GM18858 (cell line): ENCODE data around the gene ARHGEF10L.

ENCODE experiments used
- ATAC-seq: cut with Tn5 transposase; IDR thresholded peaks from one replicate; pipeline ENCODE4 v1.9.1; 2021; ENCODE audit not compliant: unreplicated experiment

ARHGEF10L gene

DNA sequence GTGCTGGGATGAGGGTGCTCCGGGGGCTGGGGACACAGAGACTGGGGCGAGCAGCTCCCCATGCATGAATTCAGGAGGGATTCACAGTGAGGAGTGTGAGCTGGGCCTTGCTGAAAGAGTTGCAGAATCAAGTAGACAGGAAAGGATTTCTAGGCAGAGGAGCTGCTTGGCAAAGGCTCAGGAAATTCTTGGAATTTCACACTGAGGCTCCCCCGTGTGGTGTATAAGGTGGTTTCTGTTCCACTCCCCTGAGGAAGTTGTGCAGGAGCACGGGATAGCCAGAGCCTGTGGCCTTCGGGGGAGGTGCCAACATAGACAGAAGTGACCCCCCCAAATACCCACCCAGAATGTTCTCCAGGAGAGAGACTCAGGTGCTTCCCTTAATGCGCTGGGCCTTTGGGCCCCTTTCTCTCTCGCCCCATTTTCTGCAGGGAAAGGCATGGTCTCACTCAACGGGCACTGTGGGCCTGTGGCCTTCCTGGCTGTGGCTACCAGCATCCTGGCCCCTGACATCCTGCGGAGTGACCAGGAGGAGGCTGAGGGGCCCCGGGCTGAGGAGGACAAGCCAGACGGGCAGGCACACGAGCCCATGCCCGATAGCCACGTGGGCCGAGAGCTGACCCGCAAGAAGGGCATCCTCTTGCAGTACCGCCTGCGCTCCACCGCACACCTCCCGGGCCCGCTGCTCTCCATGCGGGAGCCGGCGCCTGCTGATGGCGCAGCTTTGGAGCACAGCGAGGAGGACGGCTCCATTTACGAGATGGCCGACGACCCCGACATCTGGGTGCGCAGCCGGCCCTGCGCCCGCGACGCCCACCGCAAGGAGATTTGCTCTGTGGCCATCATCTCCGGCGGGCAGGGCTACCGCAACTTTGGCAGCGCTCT lies 157.2 kb downstream of the ARHGEF10L start:
- ATAC-seq: no peak

- ATAC-seq: no peak
Measured at GRCh38 chr1:17697458-17697857, 158.0 kb downstream of the ARHGEF10L start.

DNA sequence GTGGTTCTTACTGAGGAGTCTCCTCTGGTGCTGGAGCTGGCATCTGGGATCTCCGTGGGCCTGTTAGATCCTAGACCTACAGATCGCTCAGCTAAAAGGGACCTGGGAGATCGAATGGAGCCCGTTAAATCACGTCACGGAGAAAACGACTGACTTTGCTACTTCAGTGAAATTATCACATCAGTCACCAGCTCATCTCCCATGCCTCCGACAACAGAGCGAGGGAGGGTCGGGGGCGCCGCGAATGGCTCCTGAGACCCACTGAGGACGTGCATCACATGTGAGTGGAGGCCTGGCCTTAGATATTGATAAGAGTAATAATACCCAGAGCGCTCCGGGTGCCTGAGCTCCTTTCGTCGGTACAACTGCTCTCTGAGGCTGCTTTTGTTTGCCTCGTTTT lies 160.1 kb downstream of the ARHGEF10L start:
- ATAC-seq: no peak

DNA sequence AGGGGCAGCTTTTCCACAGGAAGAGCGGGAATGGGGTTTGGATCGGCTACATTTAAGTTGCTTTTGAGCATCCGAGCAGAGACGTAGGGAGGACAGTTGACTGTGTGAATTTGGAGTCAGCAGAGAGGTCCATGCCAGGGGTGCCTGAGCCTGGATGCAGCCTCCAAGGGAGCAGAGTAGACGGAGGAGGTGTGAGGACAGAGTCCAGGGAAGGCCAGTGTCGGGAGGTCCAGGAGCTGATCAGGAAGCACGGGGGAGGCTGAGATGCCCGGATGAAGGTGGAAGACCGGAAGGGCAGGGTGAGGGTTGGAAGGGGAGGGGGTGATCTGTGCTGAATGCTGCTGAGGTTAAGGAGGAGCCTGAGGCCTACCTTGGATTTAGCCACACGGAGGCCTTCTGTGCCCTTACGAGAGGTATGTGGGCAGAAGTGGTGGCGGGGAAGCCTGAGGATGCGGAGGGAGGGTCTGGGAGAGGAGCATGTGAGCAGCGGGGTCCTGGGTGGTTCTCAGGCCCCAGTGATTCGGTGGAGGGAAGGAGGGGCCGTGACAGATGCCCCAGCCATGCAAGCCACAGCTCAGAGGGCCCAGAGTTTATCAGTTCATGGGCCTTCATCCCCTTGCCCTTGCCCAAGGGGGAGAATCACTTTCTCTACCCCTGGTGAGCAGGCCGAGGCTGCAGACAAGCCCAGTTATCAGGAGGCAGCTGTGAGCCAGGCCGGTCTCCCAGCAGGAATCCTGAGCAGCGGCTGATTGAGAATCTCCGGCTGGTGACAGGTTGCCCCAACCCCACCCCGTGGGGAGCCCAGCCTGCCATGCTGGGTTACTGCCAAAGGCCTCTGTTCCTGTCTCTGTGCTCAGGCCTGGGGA lies 161.7 kb downstream of the ARHGEF10L start:
- ATAC-seq: no peak

- ATAC-seq: no peak
Measured at GRCh38 chr1:17704176-17704575, 164.7 kb downstream of the ARHGEF10L start.

- no peak for ATAC-seq
Measured at GRCh38 chr1:17706445-17706844, 166.9 kb downstream of the ARHGEF10L start.

GRCh38 chr1:17709981-17710380 lies 170.5 kb downstream of the ARHGEF10L start:
- no peak for ATAC-seq

DNA sequence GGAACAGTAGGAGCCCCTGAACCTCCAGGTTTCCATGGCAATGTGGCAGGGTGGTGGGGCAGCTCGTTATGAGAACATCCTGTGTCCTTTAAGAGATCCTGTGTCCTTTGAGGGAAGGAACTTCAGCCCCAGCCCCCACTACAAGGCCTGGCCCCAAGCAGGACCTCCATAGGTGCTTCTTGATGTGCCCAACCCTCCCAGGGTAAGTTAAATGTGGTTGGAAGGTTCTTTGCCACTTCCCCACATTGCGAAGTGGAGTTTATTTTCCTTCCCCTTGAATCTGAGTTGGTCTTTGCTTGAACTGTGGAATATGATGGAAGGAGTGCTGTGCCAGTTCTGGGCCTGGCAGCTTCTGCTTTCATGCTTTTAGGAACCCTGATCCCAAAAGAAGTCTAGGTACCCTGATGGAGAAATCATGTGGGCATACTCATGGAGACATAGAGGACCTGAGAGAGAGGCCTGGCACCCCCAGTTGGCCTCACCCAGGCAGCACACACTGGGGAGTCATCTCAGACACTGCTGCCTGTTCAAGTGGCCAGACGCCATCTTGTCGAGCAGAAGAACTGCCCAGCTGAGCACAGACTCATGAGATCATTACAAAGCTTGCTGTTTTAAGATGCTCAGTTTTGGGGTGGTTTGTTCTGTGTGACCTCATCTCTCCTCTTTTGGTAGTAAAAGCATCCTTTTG lies 171.5 kb downstream of the ARHGEF10L start:
- ATAC-seq: no peak

DNA sequence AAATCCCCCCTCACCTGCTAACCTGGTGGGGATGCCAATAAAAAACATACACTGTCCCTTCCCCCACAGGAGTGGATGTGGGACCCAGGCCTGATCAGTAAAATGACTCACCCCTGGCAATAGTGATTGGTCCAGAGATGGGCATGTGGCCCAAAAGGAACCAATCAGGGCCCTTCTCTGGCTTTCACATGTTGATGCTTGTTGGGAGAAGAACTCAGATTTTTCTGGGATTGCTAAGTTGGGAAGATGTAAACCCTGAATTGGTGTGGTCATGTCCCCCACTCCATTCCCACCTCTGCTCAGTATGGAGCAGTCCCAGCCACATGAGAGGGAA lies 172.0 kb downstream of the ARHGEF10L start:
- ATAC-seq: no peak

- ATAC-seq: no peak
Measured at GRCh38 chr1:17711941-17712340, 172.4 kb downstream of the ARHGEF10L start.

- ATAC-seq: no peak
Measured at GRCh38 chr1:17713993-17714392, 174.5 kb downstream of the ARHGEF10L start.

DNA sequence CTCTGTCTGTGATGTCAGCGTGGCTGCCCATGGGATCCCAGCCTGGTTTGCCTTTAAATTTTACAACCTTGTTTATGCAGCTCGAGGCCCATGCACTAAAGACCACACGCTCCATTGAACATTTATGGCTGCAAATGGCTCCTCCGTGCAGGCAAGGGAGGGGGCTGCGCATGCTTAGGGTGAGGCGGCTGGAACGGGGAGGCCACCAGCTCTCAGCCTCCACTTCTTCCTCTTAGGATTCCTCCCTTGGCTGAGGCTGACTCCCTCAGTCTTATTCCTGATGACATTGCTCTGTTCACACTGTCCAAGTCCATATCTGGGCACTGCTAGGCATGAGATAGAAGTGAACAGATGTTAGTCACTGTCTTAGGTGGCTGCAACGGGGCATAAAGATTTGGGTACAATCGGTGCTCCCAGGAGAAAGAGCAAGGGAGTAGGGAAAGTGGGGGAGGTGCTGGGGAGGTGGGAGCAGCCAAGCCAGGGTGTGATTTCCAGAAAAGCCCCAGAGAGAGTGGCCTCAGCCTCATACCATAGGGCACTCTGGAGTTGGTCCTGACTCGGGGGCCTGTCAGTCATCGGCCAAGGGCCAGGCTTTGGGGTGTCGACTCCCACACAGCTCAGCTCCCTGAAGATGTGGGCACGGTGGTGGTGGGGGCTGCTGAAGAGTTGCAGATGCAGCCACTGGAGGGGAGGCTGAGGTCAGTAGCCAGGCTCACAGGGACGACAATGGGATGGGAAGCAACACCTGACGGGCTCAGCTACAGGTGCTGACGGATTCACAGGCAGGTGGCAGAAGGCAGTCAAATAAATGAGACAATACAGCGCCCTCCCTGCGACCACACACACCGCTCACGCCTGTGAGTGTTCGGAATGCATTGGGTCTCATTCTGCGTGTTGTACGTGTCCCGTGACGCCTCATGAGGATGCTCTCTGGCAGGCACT lies 178.4 kb downstream of the ARHGEF10L start:
- ATAC-seq: no peak

DNA sequence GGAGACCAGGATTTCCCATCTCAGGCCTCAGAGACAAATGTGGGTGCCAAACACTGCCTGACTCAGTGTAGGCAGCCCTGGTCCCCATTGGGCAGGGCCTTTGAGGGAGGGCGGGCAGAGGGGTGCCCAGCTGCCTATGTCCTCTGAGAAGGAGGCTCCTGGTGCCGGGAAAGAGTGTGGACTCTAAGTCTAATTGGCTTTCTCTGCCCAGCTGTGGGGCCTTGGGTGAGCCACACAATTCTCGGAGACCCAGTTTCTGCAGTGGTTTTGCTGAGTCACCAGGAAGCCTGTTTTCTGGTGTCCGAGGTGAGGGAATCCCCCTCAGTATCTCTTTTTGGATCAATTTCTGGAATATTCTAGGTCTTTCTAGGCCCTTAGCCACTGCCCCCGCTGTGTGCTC lies 180.4 kb downstream of the ARHGEF10L start:
- no peak for ATAC-seq

DNA sequence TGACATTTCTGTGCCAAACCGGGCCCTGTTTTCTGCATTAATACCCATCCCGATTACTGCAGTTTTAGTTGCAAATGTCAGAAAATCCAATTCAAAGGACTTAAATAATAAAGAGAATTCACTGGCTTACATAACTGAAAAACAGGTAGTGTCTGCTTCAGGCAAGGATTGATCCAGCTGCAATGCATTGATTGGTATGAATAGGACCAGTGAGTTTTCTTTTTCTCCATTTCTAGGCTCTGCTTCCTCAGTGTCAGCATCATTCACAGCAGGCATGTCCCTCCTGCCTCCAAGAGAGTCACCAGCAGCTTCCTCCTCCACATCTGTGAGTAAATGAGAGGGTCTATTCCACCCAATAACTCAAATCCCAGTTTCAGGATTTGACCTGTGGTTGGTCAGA lies 181.9 kb downstream of the ARHGEF10L start:
- no peak for ATAC-seq

GRCh38 chr1:17723684-17724083 lies 184.2 kb downstream of the ARHGEF10L start:
- no peak for ATAC-seq

DNA sequence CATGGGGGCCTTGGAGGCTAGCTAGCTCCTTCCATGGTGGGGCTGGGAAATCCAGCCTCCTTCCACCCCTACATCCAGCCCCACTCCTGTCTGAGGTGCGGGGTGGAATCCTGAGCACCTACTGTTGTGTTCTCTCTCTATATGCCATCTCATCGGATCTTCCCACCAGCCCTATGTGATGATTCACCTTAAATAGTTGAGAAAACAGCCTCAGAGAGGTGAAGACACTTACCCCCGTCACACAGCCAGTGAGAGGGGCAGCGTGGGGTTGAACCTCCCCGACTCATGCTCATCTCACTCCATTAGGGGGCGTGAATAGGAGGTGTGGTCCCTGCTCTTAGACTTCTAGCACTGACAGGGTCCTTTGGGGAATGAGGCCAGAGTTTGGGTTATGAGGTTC lies 184.7 kb downstream of the ARHGEF10L start:
- ATAC-seq: no peak

- ATAC-seq: no peak
Measured at GRCh38 chr1:17725084-17725719, 185.7 kb downstream of the ARHGEF10L start.

DNA sequence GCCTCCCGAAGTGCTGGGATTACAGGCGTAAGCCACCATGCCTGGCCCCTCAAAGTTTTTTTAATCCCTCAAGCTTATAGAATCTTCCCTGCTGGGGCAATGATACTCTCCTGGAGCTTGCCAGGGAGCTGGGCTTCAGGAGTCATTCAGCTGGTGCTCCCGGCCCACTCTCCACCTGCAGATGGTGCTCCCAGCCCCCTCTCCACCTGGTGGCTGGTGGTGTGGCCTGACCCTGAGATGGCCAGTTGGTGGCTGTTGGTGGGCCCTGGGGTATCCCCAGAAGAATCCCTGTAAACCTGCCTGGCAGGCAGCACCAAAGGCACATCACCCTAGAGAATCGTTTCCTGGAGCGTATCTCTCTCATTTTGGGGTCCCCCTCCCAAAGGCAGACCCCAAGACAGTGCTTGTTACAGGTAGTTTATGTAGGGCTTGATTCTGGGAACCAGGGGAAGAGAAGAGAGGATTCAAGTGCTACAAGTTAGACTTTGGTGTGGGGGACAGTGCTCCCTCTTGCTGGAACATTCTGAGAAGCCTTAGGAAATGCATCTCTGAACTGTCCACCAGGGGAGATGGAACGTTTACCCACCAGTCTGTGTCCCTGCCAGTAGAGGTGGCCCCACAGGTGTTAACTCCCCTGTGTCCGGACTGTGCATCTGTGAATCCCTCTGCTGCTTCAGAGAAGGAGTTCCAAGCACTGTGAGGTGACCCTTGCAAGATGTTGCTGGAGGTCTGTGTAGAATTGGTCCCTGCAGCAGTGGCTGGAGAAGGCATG lies 186.5 kb downstream of the ARHGEF10L start:
- no peak for ATAC-seq

GRCh38 chr1:17728123-17728712 lies 188.7 kb downstream of the ARHGEF10L start:
- ATAC-seq: no peak
